Dedifferentiated amniotic fluid mesenchymal stem cell (primary cell): ENCODE data around the gene TGM1.

Experiments used
- DNase-seq: peaks from one replicate; pipeline ENCODE4 v3.0.0-alpha.2; 2016; ENCODE audit errors: extremely low spot score

The TGM1 gene

GRCh38 chr14:24271134-24271833 lies 8.3 kb upstream of the TGM1 start, which contains the start of gene RABGGTA:
RABGGTA (minus strand) TSS chr14:24271597; CDS start chr14:24271115, 482 bp downstream.
- peak; percentile 71 for DNase-seq

GRCh38 chr14:24270537-24271133 lies 7.7 kb upstream of the TGM1 start:
- no peak for DNase-seq

GRCh38 chr14:24269910-24270536 lies 7.0 kb upstream of the TGM1 start:
- DNase-seq, result no peak

GRCh38 chr14:24269368-24269767 lies 6.4 kb upstream of the TGM1 start:
- no peak for DNase-seq

- DNase-seq, result no peak
These were observed 5.2 kb upstream of the TGM1 start for GRCh38 chr14:24268225-24268624.

- DNase-seq, result no peak
These were observed 4.5 kb upstream of the TGM1 start for GRCh38 chr14:24267516-24267915.

- no peak for DNase-seq
These were observed 3.6 kb upstream of the TGM1 start for GRCh38 chr14:24266344-24267244.

- DNase-seq, result no peak
These were observed 1.3 kb upstream of the TGM1 start for GRCh38 chr14:24264298-24264697.

- DNase-seq, result no peak
These were observed 871 bp upstream of the TGM1 start for GRCh38 chr14:24263848-24264247.

GRCh38 chr14:24261969-24262327 lies 1.0 kb downstream of the TGM1 start:
- DNase-seq, result no peak

GRCh38 chr14:24261256-24261968 lies 1.6 kb downstream of the TGM1 start:
- no peak for DNase-seq

GRCh38 chr14:24260780-24261157 lies 2.2 kb downstream of the TGM1 start:
- DNase-seq, result no peak

- DNase-seq, result no peak
These were observed 2.8 kb downstream of the TGM1 start for GRCh38 chr14:24260026-24260779.

- peak; percentile 64 for DNase-seq
These were observed 3.5 kb downstream of the TGM1 start for GRCh38 chr14:24259282-24260025.

GRCh38 chr14:24258548-24259265 lies 4.3 kb downstream of the TGM1 start:
- DNase-seq, result no peak

GRCh38 chr14:24258119-24258518 lies 4.9 kb downstream of the TGM1 start:
- DNase-seq, result no peak

- no peak for DNase-seq
These were observed 6.0 kb downstream of the TGM1 start for GRCh38 chr14:24256960-24257359.

- DNase-seq, result no peak
These were observed 6.9 kb downstream of the TGM1 start for GRCh38 chr14:24255931-24256711.

- no peak for DNase-seq
These were observed 7.5 kb downstream of the TGM1 start for GRCh38 chr14:24255438-24255837.
